T47D (cell line): ENCODE measurements around the gene ISCU.
"Not testable (repeated sequence)": the region's sequence is repeated elsewhere in the genome, so short reads cannot be mapped to it uniquely, and the experiment has no call there.

Experiments used
- DNase-seq, 2 experiments: peaks; one replicate each; pipeline versions ENCODE4 v3.0.0 to v3.0.0-alpha.2; 2011 to 2012; ENCODE audit warnings: low read depth in 1 of 2, low spot score in 1 of 2
- JUND ChIP-seq: IDR thresholded peaks from 2 replicates; pipeline ENCODE4 v1.6.1; 2012; ENCODE audit warnings: low read depth
- in situ Hi-C: cut with HindIII; loops from 2 replicates; pipeline ENCODE4 v1.10.0; 2016; ENCODE audit warnings: low sequenced_read_pairs, low pct_unique_long_range_greater_than_20kb

Gene ISCU

GRCh38 chr12:108618079-108618952 lies 55.9 kb downstream of the ISCU start:
- in situ Hi-C loops = no loop called here
- no peak for TF ChIP-seq JUND

GRCh38 chr12:108618953-108619274 lies 56.5 kb downstream of the ISCU start:
- DNase-seq, in situ Hi-C loops: not testable (repeated sequence)

More at GRCh38 chr12:108618079-108618952, 55.9 kb downstream of the ISCU start:
- DNase-seq = peak; percentile 85 to 89
